Measurements from ENCODE around the gene TMCO4.
A peak's percentile ranks its signal among the peaks of the same experiment; 100 is the strongest.

Gene TMCO4

DNA sequence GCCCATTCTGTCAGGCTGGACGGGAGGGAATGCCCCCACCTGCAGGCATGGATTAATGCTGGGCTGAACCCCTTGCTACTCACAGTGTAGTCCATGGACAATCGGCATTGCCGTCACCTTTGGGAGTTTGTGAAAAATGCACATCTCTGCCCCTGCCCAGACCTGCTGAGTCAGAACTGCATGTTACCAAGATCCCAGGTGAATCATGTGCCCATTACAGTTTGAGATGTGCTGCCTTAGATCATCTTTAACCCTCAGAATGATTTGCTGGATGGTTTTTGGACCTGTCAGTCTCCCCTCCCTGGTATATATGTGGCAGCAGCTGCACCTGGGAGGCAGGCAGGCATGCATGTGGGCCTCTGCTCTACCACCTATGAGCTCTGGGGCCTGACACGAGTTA is 120.0 kb downstream of the TMCO4 start:
- H3K4me3 Mint-ChIP-seq = no peak overlapping the region
- ATAC-seq (replicated peaks) (no peak), DNase-seq (no peak)
- H3K9me3 Mint-ChIP-seq = no peaks in the 10 kb centered on the region
- peaks cover under 1 to 5% of the 10 kb centered on the region in 2 donors for H3K36me3 Mint-ChIP-seq
- H3K27me3 Mint-ChIP-seq = peaks cover 12 to 15% of the 10 kb centered on the region in 2 donors
- no peak overlapping the region for H3K27ac Mint-ChIP-seq
- no peaks in the 10 kb centered on the region for H3K4me1 Mint-ChIP-seq

DNA sequence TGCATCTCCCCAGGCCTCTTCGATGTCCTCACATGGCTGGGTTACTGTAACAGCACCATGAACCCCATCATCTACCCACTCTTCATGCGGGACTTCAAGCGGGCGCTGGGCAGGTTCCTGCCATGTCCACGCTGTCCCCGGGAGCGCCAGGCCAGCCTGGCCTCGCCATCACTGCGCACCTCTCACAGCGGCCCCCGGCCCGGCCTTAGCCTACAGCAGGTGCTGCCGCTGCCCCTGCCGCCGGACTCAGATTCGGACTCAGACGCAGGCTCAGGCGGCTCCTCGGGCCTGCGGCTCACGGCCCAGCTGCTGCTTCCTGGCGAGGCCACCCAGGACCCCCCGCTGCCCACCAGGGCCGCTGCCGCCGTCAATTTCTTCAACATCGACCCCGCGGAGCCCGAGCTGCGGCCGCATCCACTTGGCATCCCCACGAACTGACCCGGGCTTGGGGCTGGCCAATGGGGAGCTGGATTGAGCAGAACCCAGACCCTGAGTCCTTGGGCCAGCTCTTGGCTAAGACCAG is 120.7 kb downstream of the TMCO4 start:
- Mint-ChIP-seq H3K4me3 (no peak overlapping the region), H3K4me1 (no peaks in the 10 kb centered on the region), H3K27me3 (peaks cover 15% of the 10 kb centered on the region in 2 donors), H3K27ac (peak overlapping the region; percentile 71), H3K9me3 (no peaks in the 10 kb centered on the region), H3K36me3 (peaks cover 0 to 5% of the 10 kb centered on the region in 2 donors)
- DNase-seq (no peak), ATAC-seq (replicated peaks) (no peak)

DNA sequence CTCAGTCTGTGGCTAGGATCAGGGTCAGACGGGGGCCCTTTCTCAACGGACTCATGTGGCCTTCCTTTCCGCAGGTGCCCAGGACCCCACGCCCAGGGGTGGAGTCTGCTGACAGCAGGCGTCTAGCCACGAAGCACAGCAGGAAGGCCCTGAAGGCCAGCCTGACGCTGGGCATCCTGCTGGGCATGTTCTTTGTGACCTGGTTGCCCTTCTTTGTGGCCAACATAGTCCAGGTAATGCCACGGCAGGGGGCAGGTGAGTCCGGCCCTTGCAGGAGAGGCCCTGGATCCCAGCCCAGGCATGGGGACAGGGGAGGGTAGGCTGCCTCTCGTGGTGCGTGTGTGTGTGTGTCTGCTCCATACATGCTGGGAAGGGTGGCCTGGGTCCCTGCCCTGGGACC is 121.2 kb downstream of the TMCO4 start:
- no peaks in the 10 kb centered on the region for H3K4me1 Mint-ChIP-seq
- no peak overlapping the region for H3K4me3 Mint-ChIP-seq
- H3K9me3 Mint-ChIP-seq = no peaks in the 10 kb centered on the region
- peaks cover 15% of the 10 kb centered on the region in 2 donors for H3K27me3 Mint-ChIP-seq
- peaks cover 0 to 5% of the 10 kb centered on the region in 2 donors for H3K36me3 Mint-ChIP-seq
- DNase-seq (no peak), ATAC-seq (replicated peaks) (no peak)
- peak overlapping the region; percentile 71 for H3K27ac Mint-ChIP-seq

DNA sequence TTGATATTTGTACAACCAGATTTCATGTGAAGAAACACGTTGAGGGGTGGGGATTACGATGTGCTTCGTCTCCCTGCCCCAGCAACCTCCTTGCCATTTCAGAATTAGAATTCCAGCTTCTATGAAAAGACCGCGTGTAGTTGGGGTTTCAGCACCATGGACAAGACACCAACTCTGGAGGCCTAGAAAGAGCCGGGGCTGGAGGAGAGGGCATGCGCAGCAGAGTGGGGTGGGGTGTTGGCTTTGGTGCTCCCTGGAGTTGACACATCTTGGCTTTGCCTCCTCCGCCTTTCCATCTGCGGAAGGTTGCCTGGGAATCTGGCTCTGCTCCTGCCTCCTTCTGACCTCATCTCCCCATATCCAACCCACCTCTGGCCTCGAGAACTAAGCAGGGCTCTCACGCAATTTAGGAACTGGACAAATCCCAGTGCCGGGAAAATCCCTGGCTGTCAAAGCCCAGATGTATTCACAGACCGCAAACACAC is 123.2 kb downstream of the TMCO4 start:
- DNase-seq = no peak
- H3K9me3 Mint-ChIP-seq = no peaks in the 10 kb centered on the region

DNA sequence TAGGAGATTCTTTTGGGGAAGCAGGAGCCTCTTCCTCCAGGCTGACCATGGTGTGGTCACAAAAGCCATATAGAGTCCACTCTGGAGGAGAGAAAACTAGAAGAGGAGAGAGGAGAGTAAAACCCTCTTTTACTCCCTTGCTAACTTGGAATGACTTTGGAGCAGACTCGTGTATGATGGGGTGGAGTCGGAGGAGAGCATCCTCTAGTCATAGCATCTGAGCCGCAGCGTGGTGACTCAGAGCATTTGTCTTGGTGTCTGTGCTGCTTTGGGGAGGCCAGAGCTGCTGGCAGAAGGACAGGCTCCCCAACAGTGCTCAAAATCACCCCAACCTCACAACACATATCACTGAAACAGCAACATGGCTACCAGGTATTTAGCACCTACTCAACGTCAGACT is 123.9 kb downstream of the TMCO4 start:
- DNase-seq = no peak
- H3K4me3 Mint-ChIP-seq = no peak overlapping the region
- H3K27ac Mint-ChIP-seq = no peak overlapping the region
- no peaks in the 10 kb centered on the region for H3K9me3 Mint-ChIP-seq
- no peaks in the 10 kb centered on the region for H3K4me1 Mint-ChIP-seq
- H3K36me3 Mint-ChIP-seq = no peaks in the 10 kb centered on the region
- peaks cover 28% of the 10 kb centered on the region in 2 donors for H3K27me3 Mint-ChIP-seq
- ATAC-seq (replicated peaks) = no peak

More for the DNA sequence above, 123.2 kb downstream of the TMCO4 start:
- Mint-ChIP-seq H3K27ac (no peak overlapping the region), H3K4me1 (no peaks in the 10 kb centered on the region), H3K27me3 (peaks cover 24 to 26% of the 10 kb centered on the region in 2 donors), H3K36me3 (no peaks in the 10 kb centered on the region), H3K4me3 (no peak overlapping the region)
- no peak for ATAC-seq (replicated peaks)

DNA sequence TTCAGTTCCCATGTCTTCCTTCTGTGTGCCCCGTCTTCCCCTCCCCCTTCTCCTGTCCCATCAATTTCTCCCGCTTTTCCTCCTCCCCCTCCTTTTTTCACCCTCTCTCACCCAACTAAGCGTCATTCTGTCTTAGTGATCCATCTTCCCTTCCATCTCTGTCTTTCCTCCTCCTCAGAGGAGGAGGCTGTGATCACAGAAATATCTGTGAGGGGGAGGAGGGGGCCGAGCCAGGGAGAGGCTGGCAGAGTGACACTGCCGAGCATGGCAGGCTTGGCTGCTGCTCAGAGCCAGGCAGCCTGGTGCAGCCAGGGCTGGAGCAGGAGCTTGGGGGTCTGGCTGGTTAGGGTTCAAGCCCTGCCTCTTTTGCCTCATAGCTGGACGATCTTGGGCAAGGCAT is 127.5 kb downstream of the TMCO4 start:
- ATAC-seq (replicated peaks) = no peak
- no peak overlapping the region for H3K4me3 Mint-ChIP-seq
- no peaks in the 10 kb centered on the region for H3K36me3 Mint-ChIP-seq
- no peak for DNase-seq
- H3K27me3 Mint-ChIP-seq = peaks cover 46 to 59% of the 10 kb centered on the region in 2 donors
- no peak overlapping the region for H3K27ac Mint-ChIP-seq
- no peaks in the 10 kb centered on the region for H3K9me3 Mint-ChIP-seq
- no peaks in the 10 kb centered on the region for H3K4me1 Mint-ChIP-seq

DNA sequence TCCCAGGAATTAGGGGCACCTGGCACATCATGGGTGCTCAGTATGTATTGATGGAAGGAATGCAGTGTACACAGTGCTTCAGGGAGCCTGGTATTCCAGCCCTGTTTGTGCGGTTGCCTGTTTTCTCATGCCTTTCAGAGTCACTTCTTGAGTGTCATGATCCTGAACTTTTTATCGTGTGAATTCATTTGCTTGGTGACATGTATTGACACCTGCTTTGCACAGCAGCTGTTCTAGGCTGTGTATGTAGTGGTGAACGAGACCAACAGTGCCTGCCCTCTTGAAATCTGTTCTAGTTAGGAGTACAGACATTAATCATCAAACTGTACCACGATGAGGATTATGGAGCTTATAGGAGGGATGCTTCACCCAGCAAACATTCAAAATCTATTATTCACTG is 128.9 kb downstream of the TMCO4 start:
- Mint-ChIP-seq H3K27me3 (peaks cover 51 to 72% of the 10 kb centered on the region in 2 donors), H3K9me3 (no peaks in the 10 kb centered on the region), H3K4me1 (peaks cover 3 to 4% of the 10 kb centered on the region in 2 donors), H3K27ac (no peak overlapping the region), H3K36me3 (no peaks in the 10 kb centered on the region), H3K4me3 (no peak overlapping the region)
- DNase-seq = no peak
- no peak for ATAC-seq (replicated peaks)

DNA sequence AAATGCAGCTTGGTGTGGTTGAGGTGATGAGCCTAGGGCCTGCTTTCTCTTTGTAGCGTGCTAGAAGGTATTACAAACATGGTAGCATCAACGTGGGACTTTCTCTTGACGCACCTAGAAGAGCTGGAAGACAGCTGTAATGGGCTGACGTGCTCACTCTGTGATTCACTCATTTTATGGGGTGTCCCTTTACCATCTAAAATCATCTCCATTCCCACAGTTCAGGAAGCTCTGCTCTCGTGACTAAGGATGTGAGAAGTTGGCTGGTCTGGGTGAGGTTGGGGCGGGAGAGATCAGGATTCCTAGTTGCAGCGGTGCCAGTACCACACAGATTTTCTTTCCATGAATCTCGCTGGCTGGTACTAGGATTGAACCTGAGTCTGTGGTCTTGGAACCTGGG is 130.8 kb downstream of the TMCO4 start:
- H3K4me3 Mint-ChIP-seq = no peak overlapping the region
- H3K36me3 Mint-ChIP-seq = no peaks in the 10 kb centered on the region
- DNase-seq (no peak), ATAC-seq (replicated peaks) (no peak)
- no peaks in the 10 kb centered on the region for H3K9me3 Mint-ChIP-seq
- H3K27me3 Mint-ChIP-seq = peaks cover 57 to 71% of the 10 kb centered on the region in 2 donors
- peaks cover 4 to 6% of the 10 kb centered on the region in 2 donors for H3K4me1 Mint-ChIP-seq
- H3K27ac Mint-ChIP-seq = no peak overlapping the region

DNA sequence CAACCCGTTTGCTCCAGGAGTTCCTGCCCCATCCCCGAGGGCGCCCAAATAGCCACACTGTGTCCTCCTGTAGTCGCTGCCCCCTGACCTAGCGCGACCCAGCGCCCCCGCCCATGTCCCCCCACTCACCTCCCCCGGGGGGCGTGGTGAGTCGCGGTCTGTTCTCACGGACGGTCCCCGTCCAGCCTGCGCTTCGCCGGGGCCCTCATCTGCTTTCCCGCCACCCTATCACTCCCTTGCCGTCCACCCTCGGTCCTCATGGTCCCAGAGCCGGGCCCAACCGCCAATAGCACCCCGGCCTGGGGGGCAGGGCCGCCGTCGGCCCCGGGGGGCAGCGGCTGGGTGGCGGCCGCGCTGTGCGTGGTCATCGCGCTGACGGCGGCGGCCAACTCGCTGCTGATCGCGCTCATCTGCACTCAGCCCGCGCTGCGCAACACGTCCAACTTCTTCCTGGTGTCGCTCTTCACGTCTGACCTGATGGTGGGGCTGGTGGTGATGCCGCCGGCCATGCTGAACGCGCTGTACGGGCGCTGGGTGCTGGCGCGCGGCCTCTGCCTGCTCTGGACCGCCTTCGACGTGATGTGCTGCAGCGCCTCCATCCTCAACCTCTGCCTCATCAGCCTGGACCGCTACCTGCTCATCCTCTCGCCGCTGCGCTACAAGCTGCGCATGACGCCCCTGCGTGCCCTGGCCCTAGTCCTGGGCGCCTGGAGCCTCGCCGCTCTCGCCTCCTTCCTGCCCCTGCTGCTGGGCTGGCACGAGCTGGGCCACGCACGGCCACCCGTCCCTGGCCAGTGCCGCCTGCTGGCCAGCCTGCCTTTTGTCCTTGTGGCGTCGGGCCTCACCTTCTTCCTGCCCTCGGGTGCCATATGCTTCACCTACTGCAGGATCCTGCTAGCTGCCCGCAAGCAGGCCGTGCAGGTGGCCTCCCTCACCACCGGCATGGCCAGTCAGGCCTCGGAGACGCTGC is 133.9 kb downstream of the TMCO4 start:
- H3K36me3 Mint-ChIP-seq = no peaks in the 10 kb centered on the region
- no peak for ATAC-seq (replicated peaks)
- no peak overlapping the region for H3K27ac Mint-ChIP-seq
- no peak for DNase-seq
- H3K9me3 Mint-ChIP-seq = no peaks in the 10 kb centered on the region
- H3K27me3 Mint-ChIP-seq = peaks cover 53 to 70% of the 10 kb centered on the region in 2 donors
- H3K4me3 Mint-ChIP-seq = peak overlapping the region; percentile 67 to 74
- peaks cover 4 to 6% of the 10 kb centered on the region in 2 donors for H3K4me1 Mint-ChIP-seq

DNA sequence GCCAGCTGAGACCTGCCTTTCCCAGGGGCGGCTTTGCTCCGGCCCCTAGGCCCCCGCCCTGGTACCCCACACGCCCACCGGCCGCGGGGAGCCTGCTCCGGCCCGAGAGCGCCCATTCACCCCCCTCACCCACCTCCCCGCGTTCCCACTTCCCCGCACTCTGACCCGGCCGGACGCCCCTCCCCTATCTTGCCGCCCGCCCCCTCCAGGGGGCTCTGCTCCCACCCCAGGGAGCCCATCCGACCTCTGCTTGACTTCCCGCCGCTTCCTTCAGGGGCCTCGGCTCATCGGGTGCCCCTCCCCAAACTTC is 134.6 kb downstream of the TMCO4 start:
- DNase-seq = no peak
- H3K4me3 Mint-ChIP-seq = peak overlapping the region; percentile 67 to 73
- no peaks in the 10 kb centered on the region for H3K9me3 Mint-ChIP-seq
- no peak for ATAC-seq (replicated peaks)
- peaks cover 4 to 6% of the 10 kb centered on the region in 2 donors for H3K4me1 Mint-ChIP-seq
- no peaks in the 10 kb centered on the region for H3K36me3 Mint-ChIP-seq
- peaks cover 56 to 67% of the 10 kb centered on the region in 2 donors for H3K27me3 Mint-ChIP-seq
- H3K27ac Mint-ChIP-seq = no peak overlapping the region

DNA sequence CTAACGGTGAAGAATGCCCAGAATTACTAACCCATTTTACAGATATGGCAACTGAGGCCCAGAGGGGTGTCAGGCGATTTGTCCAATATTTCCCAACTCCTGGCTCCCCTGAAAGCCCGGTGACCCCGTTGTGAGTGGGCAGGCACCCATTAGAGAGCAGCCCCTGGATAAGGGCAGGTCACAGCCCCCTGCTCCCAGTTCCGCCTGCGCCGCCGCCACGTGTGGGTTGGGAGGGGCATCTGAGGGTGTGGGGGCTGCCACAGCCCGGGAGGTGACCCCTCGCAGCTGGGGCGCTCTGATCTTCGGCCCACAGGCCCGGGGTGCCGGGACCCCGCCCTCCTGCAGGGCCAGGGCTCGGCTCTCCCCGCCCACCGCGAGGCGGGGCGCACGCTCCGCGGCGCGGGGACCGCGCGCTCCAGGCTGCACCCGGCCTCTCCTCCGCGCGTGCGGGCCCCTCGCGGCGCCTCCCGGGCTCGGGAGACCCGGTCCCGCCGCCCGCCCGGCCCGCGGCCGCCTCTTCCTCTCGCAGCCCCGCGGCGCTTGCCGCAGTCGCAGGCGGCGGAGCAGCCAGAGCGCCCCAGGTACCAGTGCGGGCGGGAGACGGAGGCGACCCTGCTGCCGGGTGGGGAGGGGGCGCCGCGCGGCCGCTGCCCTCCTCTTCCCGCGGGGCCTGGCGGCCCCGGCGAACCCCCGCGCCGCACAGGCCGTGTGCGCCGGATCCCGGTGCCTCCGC is 135.1 kb downstream of the TMCO4 start, which contains the start of gene HTR6:
Gene HTR6 (plus strand): TSS at position 423 of the 733 bp plus-strand sequence. CDS start 879 bp downstream, outside the sequence.
- ATAC-seq (replicated peaks) (peak; percentile 24 to 29), DNase-seq (no peak)
- Mint-ChIP-seq H3K36me3 (no peaks in the 10 kb centered on the region), H3K27ac (no peak within 1 kb of the TSS), H3K4me1 (peaks cover 7 to 9% of the 10 kb centered on the region in 2 donors), H3K9me3 (no peaks in the 10 kb centered on the region), H3K4me3 (peak within 1 kb of the TSS; percentile 67 to 73), H3K27me3 (peaks cover 55 to 62% of the 10 kb centered on the region in 2 donors)

DNA sequence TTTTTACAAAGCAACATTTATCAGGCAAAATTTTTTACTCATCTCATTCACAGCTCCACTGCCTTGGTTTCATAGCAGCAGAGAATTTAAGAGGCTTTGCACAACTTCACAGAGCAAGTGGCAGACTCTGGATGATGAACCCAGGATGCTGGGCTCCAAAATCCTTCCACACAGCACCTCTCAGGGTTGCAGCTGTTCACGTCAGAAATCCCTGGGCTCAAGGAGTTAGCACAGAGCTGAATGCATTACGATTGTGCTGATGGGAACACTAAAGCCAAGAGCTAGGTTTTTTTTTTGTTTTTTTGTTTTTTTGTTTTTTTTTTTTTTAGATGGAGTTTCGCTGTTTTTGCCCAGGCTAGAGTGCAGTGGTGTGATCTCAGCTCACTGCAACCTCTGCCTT is 137.4 kb downstream of the TMCO4 start:
- peaks cover 9 to 12% of the 10 kb centered on the region in 2 donors for H3K4me1 Mint-ChIP-seq
- no peak for DNase-seq
- H3K27ac Mint-ChIP-seq = no peak overlapping the region
- no peak for ATAC-seq (replicated peaks)
- no peaks in the 10 kb centered on the region for H3K9me3 Mint-ChIP-seq
- H3K4me3 Mint-ChIP-seq = no peak overlapping the region
- H3K36me3 Mint-ChIP-seq = no peaks in the 10 kb centered on the region
- H3K27me3 Mint-ChIP-seq = peaks cover 47% of the 10 kb centered on the region in 2 donors

DNA sequence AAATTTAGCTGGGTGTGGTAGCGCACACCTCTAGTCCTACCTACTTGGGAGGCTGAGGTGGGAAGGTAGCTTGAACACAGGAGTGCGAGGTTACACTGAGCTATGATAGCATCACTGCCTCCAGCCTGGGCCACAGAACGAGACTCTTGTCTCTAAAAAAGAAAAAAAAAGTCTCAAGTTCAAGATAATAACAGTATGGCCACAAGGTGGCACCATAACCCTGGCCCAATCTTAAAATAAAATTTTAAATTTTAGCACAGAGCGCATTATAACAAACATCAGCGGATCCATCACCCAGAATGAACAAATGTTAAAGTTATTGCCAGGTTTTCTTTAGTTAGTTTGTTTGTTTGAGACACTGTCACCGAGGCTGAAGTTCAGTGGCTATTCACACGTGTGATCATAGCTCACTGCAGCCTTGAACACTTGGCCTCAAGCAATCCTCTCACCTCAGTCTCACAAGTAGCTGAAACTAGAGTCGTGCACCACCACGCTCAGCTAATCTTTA is 137.9 kb downstream of the TMCO4 start:
- ATAC-seq (replicated peaks) (no peak), DNase-seq (no peak)
- Mint-ChIP-seq H3K4me3 (no peak overlapping the region), H3K27me3 (peaks cover 42% of the 10 kb centered on the region in 2 donors), H3K9me3 (no peaks in the 10 kb centered on the region), H3K27ac (no peak overlapping the region), H3K36me3 (no peaks in the 10 kb centered on the region), H3K4me1 (peaks cover 9 to 12% of the 10 kb centered on the region in 2 donors)

DNA sequence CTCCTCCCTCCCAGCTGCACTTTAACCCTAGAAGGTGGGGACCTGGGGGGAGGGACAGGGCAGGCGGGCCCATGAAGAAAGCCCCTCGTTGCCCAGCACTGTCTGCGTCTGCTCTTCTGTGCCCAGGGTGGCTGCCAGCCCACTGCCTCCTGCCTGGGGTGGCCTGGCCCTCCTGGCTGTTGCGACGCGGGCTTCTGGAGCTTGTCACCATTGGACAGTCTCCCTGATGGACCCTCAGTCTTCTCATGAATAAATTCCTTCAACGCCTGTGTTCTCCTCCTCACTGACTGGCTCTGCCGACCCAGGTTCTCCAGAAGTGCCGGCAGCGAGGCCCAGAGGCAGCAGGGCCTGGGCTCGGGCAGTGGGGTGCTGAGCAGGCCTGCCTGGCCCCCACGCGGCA is 141.5 kb downstream of the TMCO4 start:
- H3K4me1 Mint-ChIP-seq = peaks cover 6 to 8% of the 10 kb centered on the region in 2 donors
- H3K27ac Mint-ChIP-seq = no peak overlapping the region
- peaks cover 21% of the 10 kb centered on the region in 2 donors for H3K27me3 Mint-ChIP-seq
- no peak for DNase-seq
- no peaks in the 10 kb centered on the region for H3K9me3 Mint-ChIP-seq
- no peak overlapping the region for H3K4me3 Mint-ChIP-seq
- H3K36me3 Mint-ChIP-seq = no peaks in the 10 kb centered on the region
- no peak for ATAC-seq (replicated peaks)

Measured in stimulated activated naive B cell treated with anti-CD40 and anti-IgM and Interleukin-4, amounts not matched to agents 10 μg/mL and 1 μg/mL and 100 μg/mL, for 72 hours (primary cell).